ENCODE measurements around the gene AKAP5.

The AKAP5 gene

DNA sequence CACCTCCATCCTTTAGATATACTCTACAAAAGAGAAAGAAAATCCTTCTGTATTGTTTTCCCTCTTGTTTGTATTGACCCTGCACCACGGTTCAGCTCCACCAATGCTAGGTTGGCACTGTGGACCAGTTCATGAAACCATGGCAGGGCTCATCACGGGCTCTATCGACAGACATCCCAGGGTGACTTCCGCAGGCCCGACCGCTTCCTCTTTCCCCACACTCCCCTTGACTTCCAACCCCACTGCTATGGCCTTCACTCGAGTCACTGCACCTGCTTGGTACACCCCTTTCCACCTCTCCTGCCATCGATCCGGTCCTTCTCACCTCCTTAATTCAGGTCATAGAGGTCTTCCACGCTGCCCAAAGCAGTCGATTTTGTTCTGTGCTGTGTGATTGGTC is 21.2 kb upstream of the AKAP5 start:
- DNase-seq (ENCODE audit: low spot score) = no peak
- TF ChIP-seq, protein P1, sequence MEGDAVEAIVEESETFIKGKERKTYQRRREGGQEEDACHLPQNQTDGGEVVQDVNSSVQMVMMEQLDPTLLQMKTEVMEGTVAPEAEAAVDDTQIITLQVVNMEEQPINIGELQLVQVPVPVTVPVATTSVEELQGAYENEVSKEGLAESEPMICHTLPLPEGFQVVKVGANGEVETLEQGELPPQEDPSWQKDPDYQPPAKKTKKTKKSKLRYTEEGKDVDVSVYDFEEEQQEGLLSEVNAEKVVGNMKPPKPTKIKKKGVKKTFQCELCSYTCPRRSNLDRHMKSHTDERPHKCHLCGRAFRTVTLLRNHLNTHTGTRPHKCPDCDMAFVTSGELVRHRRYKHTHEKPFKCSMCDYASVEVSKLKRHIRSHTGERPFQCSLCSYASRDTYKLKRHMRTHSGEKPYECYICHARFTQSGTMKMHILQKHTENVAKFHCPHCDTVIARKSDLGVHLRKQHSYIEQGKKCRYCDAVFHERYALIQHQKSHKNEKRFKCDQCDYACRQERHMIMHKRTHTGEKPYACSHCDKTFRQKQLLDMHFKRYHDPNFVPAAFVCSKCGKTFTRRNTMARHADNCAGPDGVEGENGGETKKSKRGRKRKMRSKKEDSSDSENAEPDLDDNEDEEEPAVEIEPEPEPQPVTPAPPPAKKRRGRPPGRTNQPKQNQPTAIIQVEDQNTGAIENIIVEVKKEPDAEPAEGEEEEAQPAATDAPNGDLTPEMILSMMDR (IDR thresholded peaks at IDR 0.05; ENCODE audit: extremely low read depth, missing control alignments) = no peak

DNA sequence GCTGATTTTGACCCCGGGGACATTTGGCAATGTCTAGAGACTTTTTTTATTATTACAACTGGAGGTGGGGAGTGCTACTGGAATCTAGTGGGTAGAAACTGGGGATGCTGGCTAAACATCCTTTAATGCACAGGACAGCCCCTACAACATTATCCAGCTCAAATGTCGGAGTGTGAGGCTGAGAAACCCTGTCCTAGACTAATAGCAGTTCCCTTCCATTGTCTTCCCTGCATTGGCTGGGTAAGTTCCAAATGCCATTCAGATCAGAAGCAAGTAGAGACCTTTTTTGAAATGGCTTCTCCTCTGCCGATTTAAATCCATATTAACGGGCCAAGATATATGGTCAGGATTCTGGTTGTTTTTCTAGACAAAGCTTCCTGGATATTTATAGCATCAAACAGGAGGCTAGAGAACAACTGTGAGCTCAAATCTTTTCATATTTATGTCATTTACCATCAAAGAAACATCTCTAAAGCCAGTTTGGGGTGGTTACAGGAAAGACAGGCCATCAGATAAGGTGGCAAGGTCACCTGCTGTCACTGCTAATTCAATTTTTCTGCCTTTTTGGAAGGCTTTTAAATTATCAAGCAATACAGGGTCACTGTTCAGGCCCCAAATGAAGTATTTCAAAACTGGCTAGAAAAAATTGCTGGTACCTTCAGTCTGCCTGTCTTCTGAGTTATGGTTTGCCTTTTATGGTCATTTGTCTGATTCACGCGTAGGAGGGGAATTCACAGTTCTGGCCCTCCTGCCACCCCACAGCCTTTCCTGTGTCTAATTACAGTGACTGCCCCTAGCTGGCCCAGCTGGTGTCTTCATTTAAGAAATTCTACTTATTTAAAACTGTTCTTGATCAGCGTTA is 20.1 kb upstream of the AKAP5 start:
- TF ChIP-seq, protein P1 (IDR thresholded peaks at IDR 0.05; ENCODE audit: extremely low read depth, missing control alignments) = no peak
- DNase-seq (ENCODE audit: low spot score) = peak; percentile 80

DNA sequence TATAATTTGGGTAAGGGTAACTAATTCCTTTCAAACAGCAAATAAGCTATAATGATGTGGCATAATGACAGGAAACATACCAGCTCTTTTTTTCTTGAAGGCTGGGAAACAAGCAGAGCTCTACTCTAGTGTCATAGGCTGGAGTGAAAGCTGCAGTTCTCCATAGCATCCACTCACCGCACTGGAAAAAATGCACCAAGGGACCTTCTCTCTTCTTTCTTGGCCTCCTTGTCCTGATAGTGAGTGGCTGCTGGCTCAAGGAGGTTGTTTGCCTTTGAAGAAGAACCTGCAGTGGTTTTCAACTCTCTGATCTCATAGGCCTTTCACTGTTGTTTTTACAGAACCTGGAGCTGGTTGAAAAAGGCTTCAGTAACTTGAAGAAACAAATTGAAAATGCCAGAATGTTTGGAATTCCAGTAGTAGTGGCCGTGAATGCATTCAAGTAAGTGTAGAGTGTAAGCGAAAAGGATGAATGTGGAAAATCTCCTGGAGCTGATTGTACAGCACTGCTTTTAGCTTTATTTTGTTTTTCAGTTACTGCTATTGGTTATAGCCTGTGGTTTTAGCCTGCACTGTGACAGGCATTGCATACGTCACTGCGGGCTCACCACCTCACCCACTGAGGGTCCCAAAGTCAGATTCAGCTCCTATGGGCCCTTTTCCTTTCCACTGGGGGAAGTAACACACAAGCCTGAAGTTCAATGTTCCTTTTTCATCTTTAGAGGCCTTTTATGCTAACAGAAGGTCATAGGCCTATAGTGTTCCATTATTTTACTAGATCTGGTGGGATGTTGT is 17.2 kb upstream of the AKAP5 start:
- DNase-seq (ENCODE audit: low spot score) = no peak
- TF ChIP-seq, protein P1 (IDR thresholded peaks at IDR 0.05; ENCODE audit: extremely low read depth, missing control alignments) = no peak

DNA sequence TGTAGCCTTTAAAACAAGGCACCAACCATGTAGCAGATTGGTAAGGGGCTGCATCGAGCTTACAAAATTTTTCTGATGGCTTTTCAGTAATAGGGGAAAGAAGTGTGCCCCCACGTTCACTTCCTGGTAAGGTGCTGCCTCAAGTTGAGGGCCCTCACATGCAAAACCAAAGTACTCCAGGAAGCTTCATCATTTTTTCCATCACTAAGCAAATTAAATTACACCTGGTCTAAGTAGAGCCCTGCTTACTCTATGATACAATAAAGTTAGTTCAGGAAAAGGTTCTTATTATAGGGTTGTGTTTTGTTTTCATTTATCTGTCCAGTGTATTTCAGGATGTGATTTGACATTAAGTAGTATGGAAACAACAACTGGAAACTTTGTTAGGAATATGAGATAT is 15.0 kb upstream of the AKAP5 start:
- DNase-seq (ENCODE audit: low spot score) = no peak
- TF ChIP-seq, protein P1 (IDR thresholded peaks at IDR 0.05; ENCODE audit: extremely low read depth, missing control alignments) = no peak

DNA sequence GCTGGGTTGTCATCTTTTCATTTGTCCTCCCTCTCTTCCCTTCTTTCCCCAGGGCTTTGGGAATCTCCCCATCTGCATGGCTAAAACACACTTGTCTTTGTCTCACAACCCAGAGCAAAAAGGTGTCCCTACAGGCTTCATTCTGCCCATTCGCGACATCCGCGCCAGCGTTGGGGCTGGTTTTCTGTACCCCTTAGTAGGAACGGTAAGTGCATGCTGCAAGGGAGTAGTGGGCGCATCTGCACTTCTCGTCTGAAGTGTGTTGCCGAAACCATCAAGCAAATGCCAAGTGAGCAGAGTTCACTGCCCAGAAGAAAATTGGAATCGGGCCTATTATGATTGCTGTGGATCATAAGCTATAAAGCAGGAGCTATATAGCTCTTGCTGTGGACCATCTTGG is 10.6 kb upstream of the AKAP5 start:
- no peak for DNase-seq (ENCODE audit: low spot score)
- TF ChIP-seq, protein P1 (IDR thresholded peaks at IDR 0.05; ENCODE audit: extremely low read depth, missing control alignments) = no peak

DNA sequence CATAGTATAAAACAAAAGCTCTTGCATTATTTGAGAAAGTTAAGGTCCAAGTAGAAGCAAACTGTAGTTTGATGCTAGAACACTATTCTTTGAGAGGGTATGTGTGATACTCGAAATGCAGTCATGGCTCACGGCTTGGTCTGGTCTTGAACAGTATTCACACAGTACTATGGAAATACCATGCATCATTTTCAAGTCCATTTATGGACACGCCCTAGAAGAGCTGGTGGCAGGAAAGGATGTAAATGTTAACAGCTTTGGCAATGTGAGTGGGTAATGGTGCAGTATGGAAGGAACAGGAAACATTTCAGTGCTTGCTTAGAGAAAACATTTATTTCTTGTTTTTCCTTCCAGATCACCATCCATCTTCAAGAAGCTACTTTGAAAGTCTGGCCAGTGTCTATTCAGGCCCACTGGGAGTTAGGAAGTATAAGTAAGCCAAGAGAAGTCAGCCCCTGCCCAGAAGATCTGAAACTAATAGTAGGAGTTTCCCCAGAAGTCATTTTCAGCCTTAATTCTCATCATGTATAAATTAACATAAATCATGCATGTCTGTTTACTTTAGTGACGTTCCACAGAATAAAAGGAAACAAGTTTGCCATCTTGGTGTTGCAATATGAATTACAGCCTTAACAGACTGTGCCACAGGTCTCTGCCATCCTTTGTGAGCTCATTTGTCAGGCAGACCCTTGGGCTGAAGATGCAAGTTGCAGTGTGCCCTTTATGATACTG is 5.7 kb upstream of the AKAP5 start:
- TF ChIP-seq, protein P1 (IDR thresholded peaks at IDR 0.05; ENCODE audit: extremely low read depth, missing control alignments) = no peak
- DNase-seq (ENCODE audit: low spot score) = no peak

All from GM20000 (cell line).